Vagina (tissue), 2 donors: ENCODE data around the gene RNASE8. TPM values are rescaled to one million over a fixed set of nuclear protein-coding genes. Genes with fewer than 3 reads are reported as not detected.

ENCODE experiments used
- DNase-seq, 2 donors: peaks; one replicate each; pipeline ENCODE4 v3.0.0-alpha.2; 2017; ENCODE audit errors: extremely low spot score in 2 of 2
- H3K27ac ChIP-seq: fragments of 200-600 bp; sonication (generic); one replicate; pipeline ENCODE4 v1.5.1; 2019
- H3K27me3 ChIP-seq: fragments of 200-600 bp; sonication (generic); one replicate; pipeline ENCODE4 v1.5.1; 2019
- H3K36me3 ChIP-seq, 2 donors: fragments of 200-600 bp; sonication (generic); one replicate each; pipeline ENCODE4 v1.5.1; 2017 to 2019
- H3K4me1 ChIP-seq: fragments of 200-600 bp; sonication (generic); one replicate; pipeline ENCODE4 v1.5.1; 2019
- H3K4me3 ChIP-seq, 2 donors: fragments of 200-600 bp; sonication (generic); 1 replicate in 1 of 2; 2 replicates in 1 of 2; pipeline ENCODE4 v1.5.1; 2016 to 2019
- H3K9me3 ChIP-seq: fragments of 200-600 bp; sonication (generic); one replicate; pipeline ENCODE4 v1.5.1; 2019
- CTCF ChIP-seq, 3 experiments: fragments of 450-650 bp in 2 of 3; fragments of 200-600 bp in 1 of 3; sonication (generic) in 1 of 3; IDR thresholded peaks; one replicate each; pipeline ENCODE4 v1.5.1; 2017 to 2019; ENCODE audit warnings: antibody characterized with exemption in 3 of 3, mild to moderate bottlenecking in 2 of 3, moderate library complexity in 2 of 3
- POLR2A ChIP-seq, 2 donors: fragments of 450-650 bp; IDR thresholded peaks; one replicate each; pipeline ENCODE4 v1.6.1; 2017; ENCODE audit warnings: antibody characterized with exemption in 2 of 2, mild to moderate bottlenecking in 2 of 2, moderate library complexity in 2 of 2
- POLR2AphosphoS5 ChIP-seq, 2 donors: sonication (generic); formaldehyde crosslinking; IDR thresholded peaks; one replicate each; pipeline ENCODE4 v1.9.0; 2017; ENCODE audit warnings: antibody characterized with exemption in 2 of 2, mild to moderate bottlenecking in 2 of 2, low read depth in 1 of 2; ENCODE audit not compliant: insufficient read depth in 1 of 2
- intact Hi-C: fragments of 100-400 bp; cut with DNase I; formaldehyde crosslinking; loops from one replicate; pipeline ENCODE4 v1.15.1; 2023
- total RNA-seq: library from RNA; depleted of rRNA; stranded (reverse); fragments of >200 nt; gene quantifications from one replicate; pipeline ENCODE4 v1.2.3, GENCODE V29; 2016

Gene RNASE8
- total RNA-seq, 1 donor from 2014 or later = not detected

GRCh38 chr14:21043974-21044618, 13.5 kb upstream of the RNASE8 start:
- Histone ChIP-seq H3K36me3 (no peaks in the 10 kb centered on the region), H3K9me3 (no peaks in the 10 kb centered on the region), H3K4me3 (no peak overlapping the region), H3K27me3 (no peaks in the 10 kb centered on the region), H3K4me1 (peaks cover 31% of the 10 kb centered on the region), H3K27ac (no peak overlapping the region)
- TF ChIP-seq POLR2AphosphoS5 (IDR thresholded peaks at IDR 0.05; ENCODE audit: insufficient read depth in 1 of 2, low read depth in 1 of 2) (no peak), POLR2A (IDR thresholded peaks at IDR 0.05) (no peak), CTCF (IDR thresholded peaks at IDR 0.05) (no peak)
- no peak for DNase-seq
- intact Hi-C loops = loop anchor here (5.0 kb wide), 1 partner anchor 42 kb away; no protein-coding TSS in a partner anchor

- no peak overlapping the region for H3K27ac ChIP-seq
- DNase-seq = no peak
- intact Hi-C loops = no loop called here
- no peaks in the 10 kb centered on the region for H3K36me3 ChIP-seq
- H3K4me3 ChIP-seq = no peak overlapping the region
- TF ChIP-seq POLR2AphosphoS5 (IDR thresholded peaks at IDR 0.05; ENCODE audit: insufficient read depth in 1 of 2, low read depth in 1 of 2) (no peak), POLR2A (IDR thresholded peaks at IDR 0.05) (no peak), CTCF (IDR thresholded peaks at IDR 0.05) (no peak)
- H3K9me3 ChIP-seq = no peaks in the 10 kb centered on the region
- peaks cover 15% of the 10 kb centered on the region for H3K4me1 ChIP-seq
- no peaks in the 10 kb centered on the region for H3K27me3 ChIP-seq
Measured at GRCh38 chr14:21047378-21047781, 10.2 kb upstream of the RNASE8 start.

- no peaks in the 10 kb centered on the region for H3K9me3 ChIP-seq
- no peaks in the 10 kb centered on the region for H3K27me3 ChIP-seq
- no peak for TF ChIP-seq POLR2A (IDR thresholded peaks at IDR 0.05)
- no peak for TF ChIP-seq CTCF (IDR thresholded peaks at IDR 0.05)
- no peak for TF ChIP-seq POLR2AphosphoS5 (IDR thresholded peaks at IDR 0.05; ENCODE audit: insufficient read depth in 1 of 2, low read depth in 1 of 2)
- H3K4me3 ChIP-seq = no peak overlapping the region
- no peak overlapping the region for H3K27ac ChIP-seq
- DNase-seq = no peak
- H3K36me3 ChIP-seq = no peaks in the 10 kb centered on the region
- peaks cover 2% of the 10 kb centered on the region for H3K4me1 ChIP-seq
- intact Hi-C loops = no loop called here
Measured at GRCh38 chr14:21048638-21049037, 9.0 kb upstream of the RNASE8 start.

- no peaks in the 10 kb centered on the region for H3K36me3 ChIP-seq
- H3K27ac ChIP-seq = no peak overlapping the region
- no peaks in the 10 kb centered on the region for H3K9me3 ChIP-seq
- intact Hi-C loops = no loop called here
- DNase-seq = no peak
- TF ChIP-seq POLR2AphosphoS5 (IDR thresholded peaks at IDR 0.05; ENCODE audit: insufficient read depth in 1 of 2, low read depth in 1 of 2) = no peak
- no peak for TF ChIP-seq POLR2A (IDR thresholded peaks at IDR 0.05)
- TF ChIP-seq CTCF (IDR thresholded peaks at IDR 0.05) = no peak
- no peaks in the 10 kb centered on the region for H3K4me1 ChIP-seq
- no peaks in the 10 kb centered on the region for H3K27me3 ChIP-seq
- H3K4me3 ChIP-seq = no peak overlapping the region
Measured at GRCh38 chr14:21049271-21049673, 8.3 kb upstream of the RNASE8 start.

GRCh38 chr14:21050597-21050996, 7.0 kb upstream of the RNASE8 start:
- no peaks in the 10 kb centered on the region for H3K4me1 ChIP-seq
- no peak overlapping the region for H3K27ac ChIP-seq
- TF ChIP-seq POLR2AphosphoS5 (IDR thresholded peaks at IDR 0.05; ENCODE audit: insufficient read depth in 1 of 2, low read depth in 1 of 2) (no peak), CTCF (IDR thresholded peaks at IDR 0.05) (no peak), POLR2A (IDR thresholded peaks at IDR 0.05) (no peak)
- intact Hi-C loops = no loop called here
- no peaks in the 10 kb centered on the region for H3K27me3 ChIP-seq
- DNase-seq = no peak
- no peaks in the 10 kb centered on the region for H3K9me3 ChIP-seq
- no peaks in the 10 kb centered on the region for H3K36me3 ChIP-seq
- H3K4me3 ChIP-seq = no peak overlapping the region
